PC-3 (cell line): Measurements from ENCODE around the gene GLIPR2.

ENCODE experiments used
- EZH2phosphoT487 ChIP-seq: fragments of 300-600 bp; sonication (generic); IDR thresholded peaks from 2 replicates; pipeline ENCODE4 v1.6.1; 2018; ENCODE audit warnings: mild to moderate bottlenecking, antibody characterized with exemption, low read length, borderline replicate concordance
- TF ChIP-seq, protein P1 (sequence below): fragments of 300-600 bp; sonication (generic); conservative IDR thresholded peaks from 2 replicates; pipeline ENCODE4 v1.5.1; 2017; ENCODE audit warnings: antibody characterized with exemption, low read depth, mild to moderate bottlenecking, low read length

DNA sequence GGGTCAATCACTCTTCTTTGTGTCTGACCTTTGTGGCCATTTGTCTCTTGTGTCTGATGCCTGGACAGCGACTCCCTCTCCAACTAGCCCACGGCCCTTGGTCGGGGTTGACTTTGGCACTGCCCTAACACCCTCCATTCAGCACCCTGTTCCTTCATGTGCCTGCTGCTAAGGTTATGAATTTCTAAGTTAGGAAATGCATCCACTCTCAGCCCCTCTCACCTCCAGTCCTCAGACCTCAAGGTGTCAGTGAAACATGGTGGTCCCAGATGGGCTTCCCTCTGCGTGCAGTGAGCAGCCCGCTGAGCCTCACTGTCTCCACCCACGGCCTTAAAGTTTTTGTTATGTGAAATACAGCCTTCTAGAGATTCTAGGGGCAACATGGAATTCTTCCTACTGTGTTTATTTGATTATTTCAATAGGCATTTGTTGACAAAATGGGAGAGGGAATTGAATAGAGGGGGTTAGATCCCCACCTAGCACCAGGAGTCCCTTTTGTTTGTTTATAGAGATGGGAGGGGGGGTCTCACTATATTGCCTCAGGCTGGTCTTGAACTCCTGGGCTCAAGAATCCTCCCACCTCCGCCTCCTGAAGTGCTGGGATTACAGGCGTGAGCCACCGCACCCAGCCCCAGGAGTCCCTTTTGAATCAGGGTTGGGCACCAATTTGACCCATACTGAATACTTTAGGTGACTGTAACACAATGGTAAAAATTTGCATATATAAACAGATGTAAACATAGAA lies 1.6 kb upstream of the GLIPR2 start:
- TF ChIP-seq, protein P1, sequence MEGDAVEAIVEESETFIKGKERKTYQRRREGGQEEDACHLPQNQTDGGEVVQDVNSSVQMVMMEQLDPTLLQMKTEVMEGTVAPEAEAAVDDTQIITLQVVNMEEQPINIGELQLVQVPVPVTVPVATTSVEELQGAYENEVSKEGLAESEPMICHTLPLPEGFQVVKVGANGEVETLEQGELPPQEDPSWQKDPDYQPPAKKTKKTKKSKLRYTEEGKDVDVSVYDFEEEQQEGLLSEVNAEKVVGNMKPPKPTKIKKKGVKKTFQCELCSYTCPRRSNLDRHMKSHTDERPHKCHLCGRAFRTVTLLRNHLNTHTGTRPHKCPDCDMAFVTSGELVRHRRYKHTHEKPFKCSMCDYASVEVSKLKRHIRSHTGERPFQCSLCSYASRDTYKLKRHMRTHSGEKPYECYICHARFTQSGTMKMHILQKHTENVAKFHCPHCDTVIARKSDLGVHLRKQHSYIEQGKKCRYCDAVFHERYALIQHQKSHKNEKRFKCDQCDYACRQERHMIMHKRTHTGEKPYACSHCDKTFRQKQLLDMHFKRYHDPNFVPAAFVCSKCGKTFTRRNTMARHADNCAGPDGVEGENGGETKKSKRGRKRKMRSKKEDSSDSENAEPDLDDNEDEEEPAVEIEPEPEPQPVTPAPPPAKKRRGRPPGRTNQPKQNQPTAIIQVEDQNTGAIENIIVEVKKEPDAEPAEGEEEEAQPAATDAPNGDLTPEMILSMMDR = no peak
- TF ChIP-seq EZH2phosphoT487 = no peak
